ENCODE data around the gene SLC12A4. TPM values are rescaled to one million over a fixed set of nuclear protein-coding genes. Genes with fewer than 3 reads are reported as not detected.

The SLC12A4 gene
- 96.9 and 118 TPM in 2 replicates for total RNA-seq

DNA sequence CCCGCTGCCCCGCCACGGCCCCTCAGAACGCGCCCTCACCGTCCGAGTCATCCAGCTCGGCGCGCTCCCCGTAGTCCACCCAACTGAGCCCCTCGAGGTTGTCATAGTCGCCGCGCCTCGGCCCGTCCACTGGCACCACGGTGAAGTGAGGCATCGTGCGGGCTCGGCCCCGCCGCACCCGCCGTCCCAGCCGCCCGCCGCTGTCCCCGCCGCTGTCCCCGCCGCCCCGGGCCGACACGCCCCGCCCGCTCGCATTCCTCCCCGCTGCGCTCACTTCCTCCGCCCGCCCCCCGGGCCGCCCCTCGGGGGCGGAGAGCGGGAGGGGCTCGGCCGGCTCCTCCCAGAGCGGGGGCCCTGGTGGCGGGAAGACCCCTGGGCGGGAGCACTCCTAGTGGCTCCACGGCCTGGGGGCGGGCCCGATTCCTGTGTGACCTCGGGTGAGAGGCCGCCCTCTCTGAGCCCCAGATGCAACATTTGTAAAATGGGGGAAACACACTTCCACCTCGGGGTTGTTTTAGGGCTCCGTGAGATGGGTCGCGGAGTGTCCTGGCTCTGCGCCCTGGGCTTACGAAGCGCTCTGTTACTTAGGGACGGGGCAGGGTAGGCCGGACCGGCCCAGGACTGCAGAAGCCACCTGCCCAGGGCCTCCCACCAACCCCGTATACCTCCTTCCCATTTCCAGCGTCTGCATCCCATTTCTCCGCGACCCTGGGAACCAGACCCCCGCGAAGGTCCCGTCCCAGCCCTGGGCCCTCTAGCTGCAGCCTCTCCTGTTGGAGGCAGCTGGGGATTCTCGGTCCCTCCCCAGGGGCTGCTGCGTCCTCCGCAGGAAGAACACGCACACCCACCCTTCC lies at the start of gene SLC12A4:
Gene SLC12A4, minus strand, starts transcription at position 238 of the 854 bp plus-strand sequence. Its CDS starts 84 bp downstream, at position 154.

GRCh38 chr16:68015681-68016080 lies 47.2 kb upstream of the SLC12A4 start, which contains the start of gene DPEP2NB:
Gene DPEP2NB (minus strand): TSS chr16:68015911. CDS start chr16:68015770, 141 bp downstream.

DNA sequence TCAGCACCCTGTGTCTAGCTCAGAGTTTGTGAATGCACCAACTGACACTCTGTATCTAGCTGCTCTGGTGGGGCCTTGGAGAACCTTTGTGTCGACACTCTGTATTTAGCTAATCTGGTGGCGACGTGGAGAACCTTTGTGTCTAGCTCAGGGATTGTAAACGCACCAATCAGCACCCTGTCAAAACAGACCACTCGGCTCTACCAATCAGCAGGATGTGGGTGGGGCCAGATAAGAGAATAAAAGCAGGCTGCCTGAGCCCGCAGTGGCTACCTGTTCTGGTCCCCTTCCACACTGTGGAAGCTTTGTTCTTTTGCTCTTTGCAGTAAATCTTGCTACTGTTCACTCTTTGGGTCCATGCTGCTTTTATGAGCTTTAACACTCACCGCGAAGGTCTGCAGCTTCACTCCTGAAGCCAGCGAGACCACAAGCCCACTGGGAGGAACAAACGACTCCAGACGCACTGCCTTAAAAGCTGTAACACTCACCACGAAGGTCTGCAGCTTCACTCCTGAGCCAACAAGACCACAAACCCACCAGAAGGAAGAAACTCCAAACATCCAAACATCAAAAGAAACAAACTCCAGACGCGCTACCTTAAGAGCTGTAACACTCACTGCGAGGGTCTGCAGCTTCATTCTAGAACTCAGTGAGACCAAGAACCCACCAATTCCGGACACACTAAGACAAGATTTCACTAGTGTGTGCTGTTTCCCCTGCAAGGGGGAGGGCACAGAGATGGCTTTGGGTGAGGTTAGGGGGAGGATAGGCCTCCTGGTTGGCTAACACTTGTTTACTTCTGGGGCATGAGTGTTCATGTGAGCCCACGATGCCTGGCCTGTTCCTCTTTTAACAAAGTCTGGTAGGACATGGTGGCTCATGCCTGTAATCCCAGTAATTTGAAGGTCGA lies 30.6 kb upstream of the SLC12A4 start, which contains the start of gene DPEP2:
Gene DPEP2, minus strand, starts transcription at position 706 of the 910 bp plus-strand sequence. CDS start 6,272 bp downstream, outside the sequence.

GRCh38 chr16:67979955-67980678 lies 11.7 kb upstream of the SLC12A4 start, which contains the start of gene DPEP3:
Gene DPEP3 (minus strand): TSS chr16:67980499. CDS start chr16:67980380, 119 bp downstream.

DNA sequence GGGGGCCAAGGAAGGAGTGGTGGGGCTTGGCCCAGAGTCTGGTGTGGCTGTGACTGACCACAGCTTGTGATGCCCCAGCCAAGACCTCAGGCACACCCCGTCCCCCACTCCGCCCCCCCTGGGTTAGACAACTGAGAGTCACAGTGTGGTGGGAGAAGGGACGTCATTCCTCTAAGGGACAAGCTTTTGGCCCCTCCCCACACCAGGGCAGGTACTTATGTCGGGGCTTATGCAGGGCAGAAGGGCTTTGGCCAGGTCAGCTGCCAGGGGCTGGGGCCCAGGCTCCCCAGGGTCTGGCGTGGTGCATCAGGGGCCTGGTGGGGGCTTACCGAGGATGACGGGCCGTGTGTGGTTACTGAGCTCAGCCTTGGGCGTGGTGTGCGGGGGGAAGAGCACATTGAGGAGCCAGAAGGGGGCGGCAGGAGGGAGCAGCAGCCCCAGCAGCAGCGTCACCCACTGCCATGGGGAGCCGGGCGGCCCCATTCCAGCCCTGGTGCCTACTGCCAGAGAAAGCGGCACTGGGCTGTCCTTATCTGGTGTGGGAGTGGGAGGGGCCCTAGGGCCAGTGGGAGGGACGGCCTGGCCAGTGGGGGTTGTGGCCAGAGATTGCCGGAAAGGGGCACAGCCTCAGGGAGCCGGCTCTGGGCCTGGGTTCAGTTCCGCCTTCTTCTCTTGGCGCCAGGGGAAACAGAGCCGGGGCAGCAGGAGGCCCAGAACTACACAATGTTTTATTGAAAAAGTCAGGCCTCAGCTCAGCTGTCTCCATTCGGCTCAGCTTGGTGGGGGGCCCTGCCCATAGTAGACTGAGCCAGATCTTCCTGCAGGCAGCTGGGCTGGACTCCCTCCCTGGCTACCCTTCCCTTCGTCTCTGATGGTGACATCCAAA lies 24.6 kb downstream of the SLC12A4 start, which contains the start of gene LCAT:
Gene LCAT, minus strand, starts transcription at position 502 of the 886 bp plus-strand sequence. Its CDS starts 19 bp downstream, at position 483.

DNA sequence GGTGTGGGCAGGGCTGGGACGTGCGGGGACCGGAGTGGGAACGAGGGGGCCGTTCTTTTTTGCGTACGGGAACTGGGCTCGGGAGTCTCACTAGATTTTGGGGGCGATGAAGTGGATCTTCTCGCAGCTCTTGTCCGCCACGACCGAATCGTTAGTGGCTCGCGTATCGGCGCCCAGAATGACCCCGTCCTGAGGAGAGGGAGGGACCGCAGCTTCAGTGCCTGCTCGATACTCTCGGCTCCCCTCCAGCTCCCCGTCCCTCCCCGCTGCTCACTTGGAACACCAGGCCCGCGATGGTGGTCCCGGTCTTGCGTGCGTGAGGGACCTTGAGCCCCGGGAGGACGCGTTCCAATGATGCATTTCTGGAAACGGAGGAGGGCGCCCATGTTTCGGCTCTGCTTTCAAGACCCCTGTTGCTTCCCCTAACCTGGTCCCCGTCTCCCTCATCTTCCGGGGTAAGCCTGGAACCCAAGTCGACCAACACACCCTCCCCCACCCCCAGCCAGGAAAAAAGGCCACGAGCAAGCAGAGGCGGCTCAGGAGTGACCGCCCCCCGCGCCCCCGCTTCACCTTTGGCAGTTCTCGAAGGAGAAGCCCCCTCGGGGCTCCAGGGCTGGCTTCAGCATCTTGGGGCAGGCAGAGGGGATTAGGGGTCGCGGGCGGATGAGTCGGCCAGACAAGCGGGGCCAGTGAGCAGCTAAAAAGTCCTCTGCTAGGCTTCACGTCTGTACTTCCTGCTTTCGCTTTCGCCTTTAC lies 32.1 kb downstream of the SLC12A4 start, which contains the start of gene PSMB10:
Gene PSMB10, minus strand, starts transcription at position 727 of the 756 bp plus-strand sequence. Its CDS starts 101 bp downstream, at position 626.

GRCh38 chr16:67931712-67932461 lies 36.5 kb downstream of the SLC12A4 start, which contains the start of gene CTRL:
Gene CTRL (minus strand): TSS chr16:67931862. CDS start chr16:67931852, 10 bp downstream.

Other genes starting within 250 kb of the SLC12A4 start
- 17.1 and 20.5 TPM in 2 replicates for gene GFOD2, start 249.3 kb downstream of the SLC12A4 start, total RNA-seq
- gene RANBP10, start 162.1 kb downstream of the SLC12A4 start, total RNA-seq = 3.8 and 3.9 TPM in 2 replicates
- gene TSNAXIP1, start 161.7 kb downstream of the SLC12A4 start, total RNA-seq = 0.50 and 0.89 TPM in 2 replicates
- 36.4 and 43.2 TPM in 2 replicates for gene THAP11, start 126.3 kb downstream of the SLC12A4 start, total RNA-seq
- gene NUTF2, start 121.7 kb downstream of the SLC12A4 start, total RNA-seq = 95.5 and 98.3 TPM in 2 replicates
- 24.4 and 49.5 TPM in 2 replicates for gene CENPT, start 120.9 kb downstream of the SLC12A4 start, total RNA-seq
- 46.4 and 57.3 TPM in 2 replicates for gene EDC4, start 95.6 kb downstream of the SLC12A4 start, total RNA-seq
- not detected in 2 replicates for gene NRN1L, start 83.8 kb downstream of the SLC12A4 start, total RNA-seq
- gene PSKH1, start 75.4 kb downstream of the SLC12A4 start, total RNA-seq = 16.2 and 20.1 TPM in 2 replicates
- gene CTRL, start 36.8 kb downstream of the SLC12A4 start, total RNA-seq = 0.33 TPM in 1 of 2 replicates, not detected in the other
- 44.0 and 53.4 TPM in 2 replicates for gene PSMB10, start 31.8 kb downstream of the SLC12A4 start, total RNA-seq
- 4.1 and 7.5 TPM in 2 replicates for gene LCAT, start 24.5 kb downstream of the SLC12A4 start, total RNA-seq
- gene DPEP3, start 11.9 kb upstream of the SLC12A4 start, total RNA-seq = not detected in 2 replicates
- not detected in 2 replicates for gene DPEP2, start 30.8 kb upstream of the SLC12A4 start, total RNA-seq
- gene DPEP2NB, start 47.3 kb upstream of the SLC12A4 start, total RNA-seq = not detected in 2 replicates
- gene DDX28, start 54.6 kb upstream of the SLC12A4 start, total RNA-seq = 14.1 and 20.3 TPM in 2 replicates
- 17.7 and 29.8 TPM in 2 replicates for gene DUS2, start 54.6 kb upstream of the SLC12A4 start, total RNA-seq
- gene NFATC3, start 116.7 kb upstream of the SLC12A4 start, total RNA-seq = 7.3 and 8.4 TPM in 2 replicates

Measured in uterine smooth muscle cell (primary cell).